ENCODE results near the gene BORCS5.

The BORCS5 gene

DNA sequence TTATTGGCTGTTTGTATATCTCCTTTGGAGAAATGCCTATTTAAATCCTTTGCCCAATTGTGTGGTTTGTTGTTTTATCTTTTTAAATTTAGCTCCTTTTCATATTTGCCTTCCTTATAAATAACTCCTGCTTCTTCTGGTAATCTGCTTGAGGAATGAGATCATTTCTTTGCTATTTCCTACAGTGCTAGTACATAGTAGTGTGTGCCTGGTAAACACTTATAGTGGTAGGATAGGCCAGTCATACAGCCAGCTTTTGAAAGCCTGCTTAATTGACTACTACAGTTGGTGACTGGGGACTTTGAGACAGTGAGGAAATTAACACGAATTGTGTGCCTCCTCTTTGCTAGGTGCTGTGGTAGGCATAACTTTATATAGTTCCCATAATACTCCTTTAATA lies 68.7 kb downstream of the BORCS5 start:
- in situ Hi-C loops (cut with HindIII; ENCODE audit: low sequenced_read_pairs) = no loop called here

DNA sequence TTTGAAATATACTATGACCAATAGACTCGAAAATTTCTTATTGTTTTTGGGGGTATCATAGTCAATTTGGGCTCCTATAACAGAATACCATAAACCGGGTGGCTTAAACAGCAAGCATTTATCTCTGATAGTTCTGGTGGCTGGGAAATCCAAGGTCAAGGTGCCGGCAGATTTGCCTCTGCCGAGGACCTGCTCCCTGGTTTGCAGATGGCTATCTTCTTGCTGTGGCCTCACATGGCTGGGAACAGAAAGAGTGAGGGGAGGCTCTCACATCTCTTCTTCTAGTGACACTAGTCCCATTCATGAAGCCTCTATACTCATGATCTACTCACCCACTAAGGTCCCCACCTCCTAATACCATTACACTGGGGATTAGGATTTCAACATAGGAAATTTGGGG lies 70.7 kb downstream of the BORCS5 start:
- in situ Hi-C loops (cut with HindIII; ENCODE audit: low sequenced_read_pairs) = no loop called here

DNA sequence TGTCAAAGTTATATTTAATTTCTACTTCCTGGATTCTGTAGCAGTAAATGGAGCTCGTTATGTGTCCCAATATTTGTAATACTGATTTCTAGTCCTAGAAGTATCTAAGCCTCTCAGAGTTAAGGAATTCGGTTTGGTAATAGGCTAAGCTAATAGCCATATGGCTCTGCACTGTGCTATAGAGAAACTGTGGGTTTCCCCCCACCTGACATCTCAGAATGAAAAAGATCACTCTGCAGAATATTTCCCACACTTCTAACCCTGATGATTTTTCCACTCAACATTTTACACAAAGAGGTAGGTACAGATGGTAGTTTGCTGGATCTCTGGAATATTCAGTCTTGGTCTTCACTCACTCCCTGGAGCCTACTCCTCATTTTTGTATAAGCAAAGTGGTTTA lies 71.2 kb downstream of the BORCS5 start:
- in situ Hi-C loops (cut with HindIII; ENCODE audit: low sequenced_read_pairs) = no loop called here

DNA sequence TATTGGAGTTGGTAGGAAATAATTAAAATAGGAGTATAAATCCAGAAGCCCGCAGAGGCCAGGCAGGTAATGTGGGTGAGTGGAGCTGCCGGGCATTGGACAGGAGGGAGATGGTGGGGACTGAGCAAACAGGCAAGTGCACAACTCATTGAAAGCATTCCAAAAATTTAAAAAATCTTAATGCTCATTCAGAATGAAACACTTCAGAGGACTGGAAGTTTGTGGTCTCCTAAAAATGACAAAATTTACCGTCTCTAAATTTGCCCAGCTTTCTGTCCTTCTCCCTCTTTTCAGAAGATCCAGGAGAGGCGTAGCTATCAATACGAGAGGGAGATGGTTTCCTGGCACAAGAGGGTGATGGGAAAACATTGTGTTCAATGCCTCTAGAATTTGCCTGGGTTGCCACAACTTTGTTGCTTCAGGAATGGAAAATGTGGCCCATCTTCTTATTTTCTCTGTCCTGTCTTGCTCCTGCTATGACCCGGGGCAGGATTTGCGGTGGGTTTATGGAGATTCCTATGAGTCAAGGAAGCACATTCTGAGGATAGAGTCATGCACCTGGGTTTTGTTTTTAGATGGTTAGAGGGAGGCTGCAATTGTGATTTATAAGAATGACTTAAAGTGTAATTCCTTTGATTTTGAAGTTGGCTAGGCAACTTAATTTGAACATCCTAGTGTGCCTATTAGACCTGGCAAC lies 72.2 kb downstream of the BORCS5 start:
- in situ Hi-C loops (cut with HindIII; ENCODE audit: low sequenced_read_pairs) = no loop called here

DNA sequence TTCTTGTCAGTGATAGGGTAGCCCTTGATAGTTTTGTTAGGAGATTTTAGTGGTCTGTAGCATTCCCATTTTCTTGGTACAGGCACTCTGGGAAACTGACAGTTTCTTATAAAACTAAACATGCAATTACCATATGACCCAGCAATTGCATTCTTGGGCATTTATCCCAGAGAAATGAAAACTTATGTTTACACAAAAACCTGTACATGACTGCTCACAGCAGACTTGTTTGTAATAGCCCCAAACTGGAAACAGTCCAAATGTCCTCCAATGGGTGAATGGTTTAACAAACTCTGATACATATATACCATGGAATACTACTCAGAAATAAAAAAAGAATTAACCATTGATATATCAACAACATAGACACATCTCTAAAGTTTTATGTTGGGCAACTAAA lies 75.5 kb downstream of the BORCS5 start:
- in situ Hi-C loops (cut with HindIII; ENCODE audit: low sequenced_read_pairs) = no loop called here

DNA sequence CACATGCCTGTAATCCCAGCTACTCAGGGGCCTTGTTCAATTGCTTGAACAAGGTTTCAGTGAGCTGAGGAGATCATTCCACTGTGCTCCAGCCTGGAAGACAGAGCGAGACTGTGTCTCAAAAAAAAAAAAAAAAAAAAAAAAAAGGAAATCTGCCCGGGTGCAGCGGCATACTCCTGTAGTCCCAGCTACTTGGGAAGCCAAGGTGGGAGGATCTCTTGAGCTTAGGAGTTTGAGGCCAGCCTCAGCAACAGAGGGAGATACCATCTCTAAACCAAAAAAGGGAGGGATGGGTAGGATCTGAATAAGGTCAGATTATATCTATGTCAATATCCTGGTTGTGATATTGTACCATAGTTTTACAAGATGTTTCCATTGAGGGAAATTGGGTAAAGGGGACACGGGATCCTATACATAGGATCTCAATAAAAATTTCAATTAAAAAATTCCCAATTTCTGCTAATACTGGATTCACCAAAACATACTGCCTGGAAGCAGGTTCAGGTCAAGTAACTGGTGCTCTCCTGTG lies 76.4 kb downstream of the BORCS5 start:
- in situ Hi-C loops (cut with HindIII; ENCODE audit: low sequenced_read_pairs) = no loop called here

DNA sequence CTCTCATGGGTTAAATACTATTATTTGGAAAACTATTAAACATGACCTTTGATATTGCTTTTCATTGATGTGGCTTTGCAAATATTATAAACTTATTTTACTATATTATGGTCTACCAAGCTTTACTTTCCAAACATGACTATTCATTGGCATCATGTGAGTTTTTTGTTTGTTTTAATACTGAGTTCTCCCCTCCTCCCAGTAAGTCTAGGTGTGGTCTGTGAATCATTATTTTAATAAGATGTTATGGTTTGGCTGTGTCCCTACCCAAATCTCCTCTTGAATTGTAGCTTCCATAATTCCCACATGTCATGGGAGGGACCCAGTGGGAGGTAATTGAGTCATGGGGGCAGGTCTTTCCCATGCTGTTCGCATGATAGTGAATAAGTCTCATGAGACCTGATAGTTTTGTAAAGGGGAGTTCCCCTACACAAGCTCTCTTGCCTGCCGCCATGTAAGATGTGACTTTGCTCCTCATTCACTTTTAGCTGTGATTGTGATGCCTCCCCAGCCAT lies 80.0 kb downstream of the BORCS5 start:
- in situ Hi-C loops (cut with HindIII; ENCODE audit: low sequenced_read_pairs) = no loop called here

DNA sequence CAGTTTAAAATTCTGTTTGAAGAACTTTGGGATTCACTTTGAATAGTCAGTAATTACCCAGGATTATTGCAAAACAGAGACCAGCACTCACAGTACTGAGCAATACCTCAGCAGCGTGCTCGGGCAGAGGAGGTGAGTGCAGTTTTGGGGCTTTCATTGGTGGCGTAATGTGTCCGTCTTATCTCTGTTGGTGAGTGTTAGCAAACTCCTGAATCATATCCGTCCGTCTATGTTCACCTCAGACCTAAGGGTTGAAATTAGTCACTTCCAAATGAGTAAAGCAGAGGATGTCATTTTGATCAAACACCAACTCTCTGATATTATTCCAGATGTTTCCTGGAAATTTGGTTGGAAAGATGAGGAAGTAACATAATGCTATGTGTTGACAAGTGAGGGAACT lies 82.8 kb downstream of the BORCS5 start:
- in situ Hi-C loops (cut with HindIII; ENCODE audit: low sequenced_read_pairs) = loop anchor here (5.0 kb wide), 1 partner anchor 37 kb away; no protein-coding TSS in a partner anchor

DNA sequence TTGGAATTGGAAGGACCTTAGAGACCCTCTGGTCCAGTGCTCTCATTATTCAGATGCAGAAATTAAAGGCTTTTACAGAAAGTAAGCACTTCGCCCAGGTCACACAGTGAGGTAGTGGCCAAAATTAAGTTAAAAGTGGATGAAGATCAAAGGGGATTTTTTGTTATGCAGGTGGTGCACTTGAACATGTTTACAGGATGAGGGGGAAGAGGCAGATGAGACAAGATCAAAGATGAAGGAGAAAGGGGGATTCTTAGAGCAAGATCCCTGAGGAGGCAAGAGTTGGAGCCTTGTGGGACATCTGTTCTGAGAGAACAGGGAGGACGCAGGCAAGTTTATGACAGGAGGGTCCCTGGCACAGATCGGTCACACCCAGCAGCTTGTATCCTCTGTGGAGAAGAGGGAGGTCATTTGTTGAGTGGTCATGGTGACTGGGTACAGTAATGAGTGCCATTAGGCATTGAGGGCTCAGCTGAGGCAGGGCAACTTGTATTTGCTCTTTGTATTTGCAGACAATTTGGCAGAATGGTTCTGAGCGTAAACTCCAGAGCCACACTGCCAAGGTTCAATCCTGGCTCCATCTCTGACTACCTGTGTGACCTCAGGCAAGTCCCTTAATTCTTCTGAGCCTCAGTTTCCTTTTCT lies 84.0 kb downstream of the BORCS5 start:
- in situ Hi-C loops (cut with HindIII; ENCODE audit: low sequenced_read_pairs) = loop anchor here (5.0 kb wide), 1 partner anchor 39 kb away; no protein-coding TSS in a partner anchor

DNA sequence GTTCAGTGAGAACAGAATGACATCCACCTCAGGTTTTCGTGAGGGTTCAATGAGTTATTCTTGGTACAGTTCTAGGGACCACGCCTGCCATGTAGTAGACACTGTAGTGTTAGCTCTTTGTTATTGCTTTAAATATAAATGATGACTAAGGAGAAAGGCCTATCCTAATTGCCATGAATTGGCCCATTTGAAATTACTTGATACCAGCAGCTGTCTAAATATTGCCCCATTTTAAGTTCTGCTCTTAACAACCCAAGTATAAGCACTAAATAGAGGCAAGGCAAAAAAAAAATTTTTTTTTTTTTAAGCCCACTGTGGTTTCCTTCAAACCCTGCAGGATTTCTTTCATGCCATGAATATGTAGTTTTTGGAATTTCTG lies 84.5 kb downstream of the BORCS5 start:
- in situ Hi-C loops (cut with HindIII; ENCODE audit: low sequenced_read_pairs) = loop anchor here (5.0 kb wide), 1 partner anchor 39 kb away; no protein-coding TSS in a partner anchor

DNA sequence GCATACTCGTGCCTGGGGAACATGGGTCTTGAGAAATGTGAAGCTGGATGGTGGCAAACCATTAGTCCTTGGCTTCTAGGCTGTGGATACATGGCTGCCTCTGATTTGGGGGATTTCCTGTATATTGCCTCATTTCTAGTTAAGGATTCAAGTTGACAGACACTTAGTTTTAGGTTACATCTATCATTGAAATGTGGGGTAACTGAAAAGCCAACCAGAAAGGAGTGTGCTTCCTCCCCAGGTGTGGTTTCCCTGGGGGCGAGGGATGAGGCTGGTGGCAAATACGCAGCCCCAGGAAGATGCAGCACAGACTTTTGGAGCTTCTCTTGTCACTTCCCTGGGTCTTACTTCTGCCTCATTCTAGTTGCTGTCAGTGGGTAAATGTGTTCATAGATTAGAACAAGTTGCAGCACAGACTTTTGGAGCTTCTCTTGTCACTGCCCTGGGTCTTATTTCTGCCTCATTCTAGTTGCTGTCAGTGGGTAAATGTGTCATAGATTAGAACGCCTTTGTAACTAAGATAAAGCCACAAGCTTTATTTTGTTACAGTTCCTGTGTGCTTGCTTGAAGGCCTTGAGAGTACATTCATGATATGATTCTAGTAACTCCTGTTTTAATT lies 85.1 kb downstream of the BORCS5 start:
- in situ Hi-C loops (cut with HindIII; ENCODE audit: low sequenced_read_pairs) = loop anchor here (5.0 kb wide), 1 partner anchor 40 kb away; no protein-coding TSS in a partner anchor

DNA sequence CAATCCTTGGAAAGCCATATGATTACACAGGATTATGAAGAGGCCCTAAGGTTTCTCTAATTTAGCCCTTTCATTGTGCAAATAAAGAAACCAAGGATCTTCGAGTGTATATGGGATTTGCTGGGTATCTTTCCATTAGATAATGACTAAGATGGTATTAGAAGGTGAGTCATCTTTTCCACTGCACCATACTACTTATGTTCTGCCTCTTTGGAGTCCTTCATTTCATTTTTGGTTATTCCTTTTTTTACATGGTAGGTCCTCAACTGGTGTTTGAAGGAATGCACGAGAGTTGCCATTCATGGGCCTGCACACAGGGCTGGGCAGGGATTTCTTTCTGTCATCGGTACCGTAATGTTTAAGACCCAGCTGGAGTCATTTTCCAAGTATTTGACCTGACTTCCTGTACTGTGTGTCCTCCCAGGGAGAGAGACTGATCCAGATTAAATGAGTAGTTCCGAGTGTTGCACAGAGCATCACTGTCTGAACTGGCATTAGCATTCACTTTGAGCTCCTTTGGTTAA lies 85.7 kb downstream of the BORCS5 start:
- in situ Hi-C loops (cut with HindIII; ENCODE audit: low sequenced_read_pairs) = loop anchor here (5.0 kb wide), 1 partner anchor 40 kb away; no protein-coding TSS in a partner anchor

DNA sequence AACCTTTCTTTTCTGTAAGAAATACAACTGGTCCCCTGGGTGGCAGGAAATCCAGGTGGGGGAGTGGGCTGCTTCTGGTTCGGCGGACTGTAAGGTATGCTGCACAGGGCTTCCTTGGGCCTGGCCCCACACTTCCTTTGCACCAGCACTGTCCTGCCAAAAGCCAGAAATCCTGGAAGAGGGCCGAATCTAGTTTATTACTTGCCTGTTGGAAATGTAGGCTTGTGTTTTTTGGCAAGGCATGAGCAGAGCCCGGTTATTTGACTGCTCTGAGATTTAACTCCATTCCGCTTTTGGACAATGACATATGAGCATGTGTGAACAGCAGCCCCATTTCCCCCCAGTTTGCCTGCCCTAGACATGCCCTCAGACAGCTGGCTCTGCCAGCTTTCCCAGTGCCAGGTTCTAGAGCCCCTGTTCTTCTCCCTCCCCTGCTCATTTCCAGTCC lies 86.6 kb downstream of the BORCS5 start:
- in situ Hi-C loops (cut with HindIII; ENCODE audit: low sequenced_read_pairs) = loop anchor here (5.0 kb wide), 1 partner anchor 41 kb away; no protein-coding TSS in a partner anchor

DNA sequence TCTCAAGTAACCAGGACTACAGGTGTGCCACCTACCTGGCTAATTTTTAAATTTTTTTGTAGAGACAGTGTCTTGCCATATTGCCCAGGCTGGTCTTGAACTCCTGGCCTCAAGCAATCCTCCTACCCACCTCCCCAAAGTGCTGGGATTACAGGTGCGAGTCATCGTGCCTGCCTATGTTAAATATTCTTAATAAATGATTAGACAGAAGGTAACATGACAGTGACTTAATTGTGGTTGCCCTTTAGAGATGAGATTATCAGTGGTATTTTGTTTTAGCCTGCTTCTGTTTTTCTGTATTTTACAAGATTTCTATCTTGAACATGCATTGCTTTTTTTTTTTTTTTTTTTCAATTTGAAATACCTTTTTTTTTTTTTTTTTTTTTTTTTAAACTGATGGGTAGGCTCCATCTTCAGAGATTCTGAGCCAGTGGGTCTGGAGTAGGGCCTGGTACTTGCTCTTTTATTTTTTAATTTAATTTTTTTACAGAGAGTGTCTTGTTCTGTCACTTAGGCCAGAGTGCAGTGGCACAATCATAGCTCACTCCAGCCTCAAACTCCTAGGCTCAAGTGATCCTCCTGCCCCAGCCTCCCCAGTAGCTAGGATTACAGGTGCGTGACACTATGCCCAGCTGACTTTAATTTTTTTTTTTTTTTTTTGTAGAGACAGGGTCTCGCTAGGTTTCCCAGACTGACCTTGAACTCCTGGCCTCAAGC lies 88.4 kb downstream of the BORCS5 start:
- in situ Hi-C loops (cut with HindIII; ENCODE audit: low sequenced_read_pairs) = no loop called here

DNA sequence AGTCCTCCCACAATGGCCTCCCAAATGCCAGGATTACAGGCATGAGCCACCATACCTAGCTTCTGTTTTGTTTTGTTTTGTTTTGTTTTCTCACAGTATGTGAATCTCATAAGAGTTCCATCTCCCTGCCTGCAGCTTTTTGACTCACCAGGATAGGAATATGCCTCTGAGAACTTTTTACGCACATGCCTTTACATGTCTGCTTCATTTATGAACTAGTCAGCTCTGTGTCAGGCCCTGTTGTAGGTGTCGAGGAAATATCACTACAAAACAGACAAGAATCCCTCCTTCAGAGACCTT lies 89.0 kb downstream of the BORCS5 start:
- in situ Hi-C loops (cut with HindIII; ENCODE audit: low sequenced_read_pairs) = no loop called here

DNA sequence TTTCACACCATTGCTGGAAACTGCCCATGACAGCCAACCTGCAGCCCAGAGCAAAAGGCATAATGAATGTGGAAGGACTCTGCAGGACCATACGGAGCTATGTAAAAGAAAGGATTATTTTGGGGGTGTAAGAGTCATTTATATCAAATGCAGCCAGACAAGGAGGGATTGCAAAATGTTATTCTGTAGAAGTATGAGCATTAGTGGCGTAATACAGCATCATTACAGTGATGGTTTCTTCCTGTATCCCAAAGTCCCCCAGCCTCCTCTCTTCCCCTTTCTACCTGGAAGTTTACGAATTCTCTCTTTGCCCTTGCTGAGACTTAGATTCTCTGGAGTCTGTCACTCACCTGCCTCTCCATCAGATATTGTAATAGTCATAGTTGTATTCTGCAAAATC lies 89.9 kb downstream of the BORCS5 start:
- in situ Hi-C loops (cut with HindIII; ENCODE audit: low sequenced_read_pairs) = no loop called here

DNA sequence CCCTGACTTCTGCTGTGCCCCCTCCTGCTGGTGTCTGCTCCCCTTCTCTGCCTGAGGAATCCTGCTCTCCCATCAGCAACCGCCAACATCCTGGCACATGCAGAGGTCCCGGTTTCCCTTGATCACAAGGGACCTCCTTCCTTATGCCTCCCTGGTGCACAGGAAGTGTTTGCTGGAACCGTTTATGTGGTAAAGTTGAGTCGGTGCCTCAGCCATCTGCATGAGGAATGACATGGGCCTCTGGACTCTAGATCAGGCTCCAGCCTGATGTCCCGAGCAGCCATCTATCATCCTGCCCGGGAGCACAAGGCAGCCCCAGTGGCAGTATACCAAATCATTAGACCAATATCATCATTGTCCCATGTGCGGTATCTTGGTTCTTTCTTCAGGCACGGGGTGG lies 90.4 kb downstream of the BORCS5 start:
- in situ Hi-C loops (cut with HindIII; ENCODE audit: low sequenced_read_pairs) = no loop called here

DNA sequence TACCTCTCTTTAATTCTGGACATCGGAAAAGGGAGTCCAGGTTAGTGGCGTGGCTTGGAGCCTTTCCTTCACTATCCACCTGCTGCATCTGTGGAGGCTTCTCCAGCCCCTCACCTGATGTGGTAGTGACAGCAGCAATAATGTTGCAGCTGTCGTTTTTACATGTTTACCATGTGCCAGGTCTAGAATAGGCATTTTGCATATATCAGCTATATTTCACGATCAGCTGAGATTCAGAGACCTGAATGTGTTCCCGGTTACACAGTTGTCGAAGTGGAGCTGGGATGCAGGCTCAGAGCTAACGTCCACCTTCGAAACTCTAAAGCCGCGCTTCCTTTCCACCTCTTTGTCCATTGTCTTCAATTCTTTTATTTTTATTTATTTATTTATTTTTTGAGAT lies 91.0 kb downstream of the BORCS5 start:
- in situ Hi-C loops (cut with HindIII; ENCODE audit: low sequenced_read_pairs) = no loop called here

DNA sequence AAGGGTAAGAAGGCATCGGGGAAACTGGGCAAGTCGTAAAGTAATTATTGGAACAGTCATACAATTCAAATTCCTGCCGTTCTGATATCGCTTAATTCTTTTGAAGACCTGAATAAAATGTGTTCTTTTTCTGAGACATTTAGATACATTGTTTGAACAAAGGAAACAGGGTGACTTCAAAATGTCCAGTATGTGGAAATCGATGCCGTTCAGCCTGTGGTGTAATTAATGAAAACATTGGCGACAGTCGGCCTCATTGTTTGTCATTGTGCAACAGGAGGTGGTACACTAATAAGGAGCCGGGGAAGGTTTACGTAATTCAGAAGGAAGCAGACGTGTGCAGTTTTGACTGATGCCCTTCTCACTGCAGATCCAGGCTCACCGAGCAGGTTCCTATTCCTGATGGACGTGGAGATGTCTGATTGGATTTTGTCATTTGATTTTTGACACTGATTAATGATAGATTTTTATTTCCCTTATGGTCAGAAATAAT lies 92.7 kb downstream of the BORCS5 start:
- in situ Hi-C loops (cut with HindIII; ENCODE audit: low sequenced_read_pairs) = no loop called here

DNA sequence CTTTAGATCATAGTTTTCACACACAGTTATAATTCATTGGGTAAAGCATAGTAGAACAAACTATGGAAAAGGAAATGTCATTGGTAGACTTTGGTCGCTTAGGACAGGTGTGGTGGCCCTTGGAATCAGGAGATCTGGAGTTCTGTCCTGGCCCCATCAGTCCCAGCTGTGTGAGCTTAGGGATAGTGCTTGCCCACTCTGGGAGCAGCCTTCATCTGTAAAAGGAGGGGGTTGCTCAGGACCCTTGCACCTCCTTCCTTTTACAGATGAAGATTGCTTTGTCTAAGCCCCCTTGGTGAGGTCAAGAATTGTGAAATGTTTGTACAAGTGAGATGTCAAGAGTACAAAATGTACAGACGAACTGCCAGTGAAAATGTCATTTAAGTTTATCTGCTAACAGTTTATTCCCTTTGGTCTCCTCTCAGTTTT lies 93.2 kb downstream of the BORCS5 start:
- in situ Hi-C loops (cut with HindIII; ENCODE audit: low sequenced_read_pairs) = no loop called here

DNA sequence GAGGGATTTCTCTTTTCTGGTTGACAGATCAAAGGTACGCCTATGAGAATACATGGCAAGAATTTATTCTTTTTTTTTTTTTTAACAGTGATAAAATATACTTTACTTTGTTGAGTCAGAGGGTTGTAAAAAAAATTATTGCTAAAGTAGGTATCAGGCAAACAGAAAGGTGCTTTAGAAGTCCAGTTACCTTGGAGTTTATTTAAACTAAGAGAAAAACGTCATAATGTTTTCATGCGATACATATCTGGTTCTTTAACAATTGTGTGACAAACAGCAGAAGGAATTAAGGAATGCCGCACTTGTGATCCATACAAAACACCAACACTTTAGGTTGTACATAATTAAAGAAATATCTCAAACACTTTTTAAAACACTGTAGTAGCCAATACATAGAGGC lies 94.2 kb downstream of the BORCS5 start:
- in situ Hi-C loops (cut with HindIII; ENCODE audit: low sequenced_read_pairs) = no loop called here
